ENCODE data around the gene PSMA7. TPM values are rescaled to one million over a fixed set of nuclear protein-coding genes. Genes with fewer than 3 reads are reported as not detected.
"Not testable (repeated sequence)": the region's sequence is repeated elsewhere in the genome, so short reads cannot be mapped to it uniquely, and the experiment has no call there.

PSMA7 gene
- total RNA-seq, 1 experiment from 2014 or later, result 631 TPM

- in situ Hi-C loops (cut with HindIII; ENCODE audit: low sequenced_read_pairs), result no loop called here
- DNase-seq (ENCODE audit: low spot score), result no peak
These were observed 14.8 kb upstream of the PSMA7 start for GRCh38 chr20:62158088-62158400.

GRCh38 chr20:62157387-62158087 lies 14.3 kb upstream of the PSMA7 start:
- no peak for DNase-seq (ENCODE audit: low spot score)
- in situ Hi-C loops (cut with HindIII; ENCODE audit: low sequenced_read_pairs), result no loop called here

- in situ Hi-C loops (cut with HindIII; ENCODE audit: low sequenced_read_pairs), result no loop called here
- peak; percentile 78 for DNase-seq (ENCODE audit: low spot score)
These were observed 13.6 kb upstream of the PSMA7 start for GRCh38 chr20:62156592-62157386.

GRCh38 chr20:62156254-62156556 lies 13.0 kb upstream of the PSMA7 start:
- DNase-seq (ENCODE audit: low spot score), result no peak

GRCh38 chr20:62155428-62156253 lies 12.4 kb upstream of the PSMA7 start:
- peak; percentile 49 for DNase-seq (ENCODE audit: low spot score)
- in situ Hi-C loops (cut with HindIII; ENCODE audit: low sequenced_read_pairs), result no loop called here

More at GRCh38 chr20:62156254-62156556, 13.0 kb upstream of the PSMA7 start:
- in situ Hi-C loops (cut with HindIII; ENCODE audit: low sequenced_read_pairs), result no loop called here

GRCh38 chr20:62151835-62152364 lies 8.7 kb upstream of the PSMA7 start:
- DNase-seq (ENCODE audit: low spot score), result no peak
- in situ Hi-C loops (cut with HindIII; ENCODE audit: low sequenced_read_pairs), result no loop called here

- in situ Hi-C loops (cut with HindIII; ENCODE audit: low sequenced_read_pairs), result no loop called here
- DNase-seq (ENCODE audit: low spot score), result no peak
These were observed 8.0 kb upstream of the PSMA7 start for GRCh38 chr20:62151225-62151624.

GRCh38 chr20:62150310-62150575 lies 7.0 kb upstream of the PSMA7 start:
- no peak for DNase-seq (ENCODE audit: low spot score)
- in situ Hi-C loops (cut with HindIII; ENCODE audit: low sequenced_read_pairs), result no loop called here

GRCh38 chr20:62149532-62150309 lies 6.5 kb upstream of the PSMA7 start:
- in situ Hi-C loops (cut with HindIII; ENCODE audit: low sequenced_read_pairs), result no loop called here
- DNase-seq (ENCODE audit: low spot score), result peak; percentile 61

GRCh38 chr20:62148908-62149314 lies 5.7 kb upstream of the PSMA7 start:
- DNase-seq (ENCODE audit: low spot score), result peak; percentile 47
- in situ Hi-C loops (cut with HindIII; ENCODE audit: low sequenced_read_pairs), result no loop called here

GRCh38 chr20:62148383-62148782 lies 5.2 kb upstream of the PSMA7 start:
- DNase-seq (ENCODE audit: low spot score); in situ Hi-C loops (cut with HindIII; ENCODE audit: low sequenced_read_pairs): not testable (repeated sequence)

- in situ Hi-C loops (cut with HindIII; ENCODE audit: low sequenced_read_pairs), result no loop called here
- no peak for DNase-seq (ENCODE audit: low spot score)
These were observed 4.3 kb upstream of the PSMA7 start for GRCh38 chr20:62147528-62147927.

- DNase-seq (ENCODE audit: low spot score), result no peak
- in situ Hi-C loops (cut with HindIII; ENCODE audit: low sequenced_read_pairs), result no loop called here
These were observed 3.9 kb upstream of the PSMA7 start for GRCh38 chr20:62147125-62147524.

- DNase-seq (ENCODE audit: low spot score), result no peak
- in situ Hi-C loops (cut with HindIII; ENCODE audit: low sequenced_read_pairs), result no loop called here
These were observed 3.0 kb upstream of the PSMA7 start for GRCh38 chr20:62146019-62146755.

- in situ Hi-C loops (cut with HindIII; ENCODE audit: low sequenced_read_pairs), result no loop called here
These were observed 2.5 kb upstream of the PSMA7 start for GRCh38 chr20:62145688-62146018.

GRCh38 chr20:62143957-62144825 lies 997 bp upstream of the PSMA7 start:
- no peak for DNase-seq (ENCODE audit: low spot score)
- in situ Hi-C loops (cut with HindIII; ENCODE audit: low sequenced_read_pairs), result no loop called here

More at GRCh38 chr20:62145688-62146018, 2.5 kb upstream of the PSMA7 start:
- DNase-seq (ENCODE audit: low spot score), result no peak

- in situ Hi-C loops (cut with HindIII; ENCODE audit: low sequenced_read_pairs), result no loop called here
- no peak for DNase-seq (ENCODE audit: low spot score)
These were observed 728 bp downstream of the PSMA7 start for GRCh38 chr20:62142252-62143080.

Data from G401 (cell line).